HepG2 (cell line): ENCODE results near the gene OR52B2. TPM values are rescaled to one million over a fixed set of nuclear protein-coding genes. Genes with fewer than 3 reads are reported as not detected.

ENCODE experiments used
- ATAC-seq: fragments of 200-7000 bp; cut with Tn5 transposase; 3 replicates; pipeline ENCODE4 v1.9.1; 2020; ENCODE audit warnings: mild to moderate bottlenecking, moderate library complexity
- BruUV-seq: library from RNA; stranded (reverse); fragments of 400-500 nt; replicated peaks from 2 replicates; lab custom pipeline; 2021; lab: Mats Ljungman, UMichigan
- CTCF ChIA-PET: fragments of 300-600 bp; formaldehyde crosslinking; extraction: SDS; loops from one replicate; lab custom pipeline; 2021; ENCODE audit warnings: low total read pairs, inconsistent platforms, low intra/inter-chr PET ratio; lab: Yijun Ruan, JAX
- POLR2A ChIA-PET: fragments of 350-600 bp; sonication (Branson Sonifier 250); formaldehyde crosslinking; loops from one replicate; lab custom pipeline; 2020; ENCODE audit warnings: antibody characterized with exemption, inconsistent platforms; lab: Yijun Ruan, JAX
- DNase-seq: peaks from one replicate; pipeline ENCODE4 v3.0.0-alpha.2; 2015; ENCODE audit warnings: low spot score
- FAIRE-seq: peaks from 3 replicates; lab custom pipeline; 2011; peaks lifted over from hg19 to GRCh38; lab: Jason Lieb, UNC
- H2AFZ ChIP-seq: one replicate; pipeline ENCODE4 v1.6.1; 2011; ENCODE audit warnings: low read length, inconsistent platforms
- H3K27ac ChIP-seq: fragments of 300-600 bp; 3 replicates; pipeline ENCODE4 v1.8.0; 2011; ENCODE audit warnings: mixed run types, mild to moderate bottlenecking, mixed read lengths, low read length, inconsistent platforms; ENCODE audit not compliant: insufficient read depth; ENCODE audit errors: extremely low read length
- H3K27me3 ChIP-seq, 2 experiments: fragments of 200-600 bp in 1 of 2; 2 replicates in 1 of 2; 3 replicates in 1 of 2; pipeline versions ENCODE4 v1.6.0 to v1.8.0; 2011; ENCODE audit warnings: low read length in 2 of 2, mild to moderate bottlenecking in 2 of 2, moderate library complexity in 2 of 2, inconsistent platforms in 1 of 2; ENCODE audit not compliant: insufficient read depth in 2 of 2, control insufficient read depth in 1 of 2
- H3K36me3 ChIP-seq, 2 experiments: fragments of 200-600 bp in 1 of 2; replicated peaks in 1 of 2; 2 replicates in 1 of 2; 3 replicates in 1 of 2; pipeline versions ENCODE4 v1.5.1 to v1.8.0; 2011; ENCODE audit warnings: low read length in 2 of 2, inconsistent platforms in 1 of 2; ENCODE audit not compliant: insufficient read depth in 2 of 2, control insufficient read depth in 1 of 2
- H3K4me1 ChIP-seq: 2 replicates; pipeline ENCODE4 v1.5.1; 2012; ENCODE audit warnings: low read length, inconsistent platforms; ENCODE audit not compliant: insufficient read depth
- H3K4me2 ChIP-seq: 2 replicates; pipeline ENCODE4 v1.6.0; 2011; ENCODE audit warnings: low read depth, low read length, inconsistent platforms
- H3K4me3 ChIP-seq, 3 experiments: fragments of 200-600 bp in 1 of 3; sonication (generic), shearing (Covaris generic) in 1 of 3; replicated peaks in 1 of 3; 2 replicates each; pipeline ENCODE4 v1.5.1; 2011 to 2016; ENCODE audit warnings: low read length in 3 of 3, inconsistent platforms in 2 of 3, low read depth in 2 of 3, mild to moderate bottlenecking in 2 of 3, control low read depth in 1 of 3, mixed read lengths in 1 of 3; ENCODE audit not compliant: insufficient read depth in 1 of 3
- H3K79me2 ChIP-seq: one replicate; pipeline ENCODE4 v1.6.1; 2011; ENCODE audit warnings: low read length, inconsistent platforms; ENCODE audit not compliant: insufficient read depth
- H3K9ac ChIP-seq: 2 replicates; pipeline ENCODE4 v1.6.0; 2011; ENCODE audit warnings: mild to moderate bottlenecking, low read depth, low read length, inconsistent platforms; ENCODE audit not compliant: insufficient read depth
- H3K9me3 ChIP-seq: 2 replicates; pipeline ENCODE4 v1.5.1; 2012; ENCODE audit warnings: mild to moderate bottlenecking, low read length
- H4K20me1 ChIP-seq: 2 replicates; pipeline ENCODE4 v1.6.0; 2011; ENCODE audit warnings: inconsistent platforms, mild to moderate bottlenecking, low read length, moderate library complexity; ENCODE audit not compliant: insufficient read depth
- ELF4 ChIP-seq: sonication (generic); formaldehyde crosslinking; IDR thresholded peaks from 2 replicates; pipeline ENCODE4 v1.5.0; 2020; ENCODE audit warnings: missing genetic modification reagents, mild to moderate bottlenecking, moderate library complexity, borderline replicate concordance
- FOXA3 ChIP-seq: IDR thresholded peaks from 2 replicates; pipeline ENCODE4 v1.6.1; 2016; ENCODE audit warnings: missing genetic modification reagents, missing compliant biosample characterization
- HMGXB4 ChIP-seq, 2 experiments: sonication (generic) in 1 of 2; formaldehyde crosslinking in 1 of 2; IDR thresholded peaks; 2 replicates each; pipeline versions ENCODE4 v1.4.0 to v1.6.1; 2018 to 2020; ENCODE audit warnings: missing genetic modification reagents in 2 of 2, borderline replicate concordance in 1 of 2, low read depth in 1 of 2, mild to moderate bottlenecking in 1 of 2, missing biosample characterization in 1 of 2
- IRF1 ChIP-seq: sonication (generic); formaldehyde crosslinking; IDR thresholded peaks from 2 replicates; pipeline ENCODE4 v1.4.0; 2020; ENCODE audit warnings: low read depth, mild to moderate bottlenecking, missing genetic modification reagents
- RFX5 ChIP-seq: IDR thresholded peaks from 2 replicates; pipeline ENCODE4 v1.6.1; 2011; ENCODE audit warnings: low read depth, low read length, improper control_type of control experiment
- SAFB2 ChIP-seq: sonication (generic); formaldehyde crosslinking; IDR thresholded peaks from 2 replicates; pipeline ENCODE4 v1.5.1; 2020; ENCODE audit warnings: missing genetic modification reagents, low read depth, mild to moderate bottlenecking, borderline replicate concordance
- SALL2 ChIP-seq: sonication (generic); formaldehyde crosslinking; IDR thresholded peaks from 2 replicates; pipeline ENCODE4 v1.8.1; 2023; ENCODE audit warnings: mild to moderate bottlenecking, missing genetic modification reagents, inconsistent platforms
- SIX4 ChIP-seq: sonication (generic); formaldehyde crosslinking; IDR thresholded peaks from 2 replicates; pipeline ENCODE4 v1.4.0; 2020; ENCODE audit warnings: missing genetic modification reagents
- ZNF709 ChIP-seq: sonication (generic); formaldehyde crosslinking; IDR thresholded peaks from 2 replicates; pipeline ENCODE4 v1.5.0; 2020; ENCODE audit warnings: mild to moderate bottlenecking, missing genetic modification reagents
- WGBS: methylation state at CpG from one replicate; pipeline ENCODE4 v1.1.6; 2017; ENCODE audit warnings: low lambda C conversion rate; 5-methylcytosine and 5-hydroxymethylcytosine counted together
- in situ Hi-C: cut with HindIII; loops from 2 replicates; pipeline ENCODE4 v1.10.0; 2017; ENCODE audit warnings: low pct_unique_long_range_greater_than_20kb; ENCODE audit not compliant: extremely low pct_ligation_motif_present
- intact Hi-C: fragments of 100-400 bp; cut with micrococcal nuclease; formaldehyde crosslinking; loops from one replicate; pipeline ENCODE4 v1.10.0; 2022; ENCODE audit not compliant: unreplicated experiment
- polyA plus RNA-seq, 8 experiments: library from polyadenylated mRNA; depleted of rRNA in 3 of 8; stranded (reverse) in 7 of 8; unstranded in 1 of 8; fragments of >200 nt; fragmentation: Illumina TruSeq in 4 of 8; extraction: Trizol in 4 of 8; gene quantifications; 2 replicates each; pipeline versions ENCODE4 v1.2.1 to v1.2.3, GENCODE V29; 2011 to 2016; ENCODE audit warnings: low read depth in 4 of 8, missing spikeins in 1 of 8, mixed read lengths in 1 of 8; ENCODE audit not compliant: insufficient read depth in 1 of 8
- total RNA-seq, 5 experiments: library from RNA; depleted of rRNA; stranded (reverse); fragments of >200 nt; fragmentation: Illumina TruSeq; extraction: Trizol; gene quantifications; 2 replicates each; pipeline ENCODE4 v1.2.3, GENCODE V29; 2016; ENCODE audit warnings: low read depth in 1 of 5

Gene OR52B2
- total and polyA plus RNA-seq, 2 of the 13 experiments (the other 11 are each of a cell fraction or from before 2014, with no cell fraction given), result not detected

- no peak overlapping the region for H3K4me2 ChIP-seq
- TF ChIP-seq HMGXB4 (CRISPR knock-in tag; IDR thresholded peaks at IDR 0.05; ENCODE audit: borderline replicate concordance in 1 of 2, low read depth in 1 of 2) (no peak), IRF1 (CRISPR knock-in tag) (no peak), ZNF709 (CRISPR knock-in tag) (no peak), FOXA3 (no peak), RFX5 (no peak), ELF4 (CRISPR knock-in tag) (no peak), SAFB2 (CRISPR knock-in tag) (no peak), SIX4 (CRISPR knock-in tag) (no peak), SALL2 (CRISPR knock-in tag) (no peak)
- TF ChIP-seq, all 625 proteins: peak for 0
- POLR2A ChIA-PET, result no interaction called here
- Histone ChIP-seq H4K20me1 (no peaks in the 10 kb centered on the region), H3K4me3 (no peak overlapping the region), H3K27ac (no peak overlapping the region), H3K36me3 (peaks cover 14 to 64% of the 10 kb centered on the region in 2 experiments), H3K9ac (no peak overlapping the region), H3K9me3 (no peaks in the 10 kb centered on the region), H3K4me1 (no peaks in the 10 kb centered on the region), H3K27me3 (no peaks in the 10 kb centered on the region), H3K79me2 (peaks cover 3% of the 10 kb centered on the region), H2AFZ (no peak overlapping the region)
- CTCF ChIA-PET, result no interaction called here
- BruUV-seq, result no TSS peak
- ATAC-seq, result no peak
- no peak for DNase-seq
- intact Hi-C loops (no loop called here), in situ Hi-C loops (no loop called here)
- 93% methylated on average over 19 of the region's 19 CpGs for WGBS
- no peak for FAIRE-seq
Observed at GRCh38 chr11:6217722-6218121, 47.6 kb upstream of the OR52B2 start.
